Measurements from ENCODE around the gene SIX5.

SIX5 gene

DNA sequence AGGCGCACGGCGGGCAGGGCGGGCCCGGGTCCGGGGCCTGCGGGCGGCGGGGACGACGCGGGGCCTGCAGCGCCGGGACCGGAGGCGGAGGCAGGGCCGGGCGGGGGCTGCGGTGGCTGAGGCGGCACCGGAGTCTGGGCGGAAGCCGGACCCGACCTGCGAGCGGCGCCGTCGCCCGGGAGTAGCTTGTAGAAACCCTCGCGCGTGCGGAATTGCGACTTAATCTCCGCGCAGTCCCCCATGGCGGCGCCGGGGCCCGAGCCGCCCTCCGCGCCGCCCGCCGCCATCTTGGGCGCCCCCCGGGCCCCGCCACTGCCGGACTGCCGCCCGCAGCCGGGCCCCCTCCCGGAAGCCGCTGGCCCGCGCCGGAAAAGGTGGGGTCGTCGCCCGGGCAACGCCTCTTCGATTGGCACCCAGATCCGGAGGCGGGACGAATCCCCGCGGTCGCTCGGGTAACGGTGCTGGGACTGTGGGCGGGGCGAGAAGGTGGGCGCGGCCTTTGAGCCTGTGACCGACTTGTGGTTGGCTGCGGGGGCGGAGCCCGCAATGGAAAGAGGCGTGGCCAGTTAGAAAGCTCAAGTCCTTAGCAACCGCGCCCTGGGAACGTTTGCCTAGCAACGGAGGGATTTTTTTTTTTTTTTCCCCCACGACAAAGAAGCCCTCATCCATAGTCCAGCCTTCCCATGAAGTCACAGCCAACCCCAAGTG lies 23.6 kb upstream of the SIX5 start, which contains the start of gene DMWD:
TSS of gene DMWD (minus strand) at position 376 of the 708 bp plus-strand sequence. CDS start at position 287, 89 bp downstream.
- H3K4me3 ChIP-seq (ENCODE audit: low read depth, low read length), result peak within 1 kb of the TSS; percentile 88
- TF ChIP-seq, protein P1, sequence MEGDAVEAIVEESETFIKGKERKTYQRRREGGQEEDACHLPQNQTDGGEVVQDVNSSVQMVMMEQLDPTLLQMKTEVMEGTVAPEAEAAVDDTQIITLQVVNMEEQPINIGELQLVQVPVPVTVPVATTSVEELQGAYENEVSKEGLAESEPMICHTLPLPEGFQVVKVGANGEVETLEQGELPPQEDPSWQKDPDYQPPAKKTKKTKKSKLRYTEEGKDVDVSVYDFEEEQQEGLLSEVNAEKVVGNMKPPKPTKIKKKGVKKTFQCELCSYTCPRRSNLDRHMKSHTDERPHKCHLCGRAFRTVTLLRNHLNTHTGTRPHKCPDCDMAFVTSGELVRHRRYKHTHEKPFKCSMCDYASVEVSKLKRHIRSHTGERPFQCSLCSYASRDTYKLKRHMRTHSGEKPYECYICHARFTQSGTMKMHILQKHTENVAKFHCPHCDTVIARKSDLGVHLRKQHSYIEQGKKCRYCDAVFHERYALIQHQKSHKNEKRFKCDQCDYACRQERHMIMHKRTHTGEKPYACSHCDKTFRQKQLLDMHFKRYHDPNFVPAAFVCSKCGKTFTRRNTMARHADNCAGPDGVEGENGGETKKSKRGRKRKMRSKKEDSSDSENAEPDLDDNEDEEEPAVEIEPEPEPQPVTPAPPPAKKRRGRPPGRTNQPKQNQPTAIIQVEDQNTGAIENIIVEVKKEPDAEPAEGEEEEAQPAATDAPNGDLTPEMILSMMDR (IDR thresholded peaks at IDR 0.05; ENCODE audit: borderline replicate concordance, insufficient read depth, low read depth, low read length), result no peak

DNA sequence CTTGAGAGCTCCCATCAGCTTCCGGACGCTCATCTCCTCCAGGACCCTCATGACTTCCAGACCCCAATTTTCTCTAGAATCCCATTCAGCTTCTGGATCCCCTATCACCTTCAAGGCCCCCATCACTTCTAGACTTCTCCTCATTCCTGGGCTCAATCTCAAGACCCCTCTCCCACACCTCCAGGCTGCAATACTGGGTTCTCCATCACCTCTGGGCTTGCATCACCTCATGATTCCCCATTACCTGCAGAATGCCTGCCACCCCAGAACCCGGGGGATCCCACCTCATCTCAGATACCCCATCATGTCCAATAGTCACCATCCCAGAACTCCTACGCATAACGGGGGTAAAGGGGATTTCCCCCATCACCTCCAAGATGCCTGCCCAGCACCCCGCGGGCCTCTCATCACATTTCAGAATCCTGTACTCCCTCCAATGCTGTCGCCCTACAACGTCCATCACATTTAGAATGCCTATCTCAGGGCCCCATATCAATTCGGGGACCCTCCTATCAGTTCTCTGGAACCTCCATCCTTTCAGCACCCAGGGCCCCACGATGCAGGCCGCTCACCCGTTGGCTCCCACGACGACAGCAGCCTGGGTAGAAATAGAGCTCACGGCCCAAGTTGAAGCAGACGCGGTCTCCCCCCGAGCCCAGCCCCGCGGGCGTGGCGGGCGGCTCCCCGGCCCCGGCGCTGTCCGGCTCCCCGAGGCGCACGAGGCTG lies 22.9 kb upstream of the SIX5 start:
- TF ChIP-seq, protein P1 (IDR thresholded peaks at IDR 0.05; ENCODE audit: borderline replicate concordance, insufficient read depth, low read depth, low read length), result no peak
- peak overlapping the region; percentile 88 for H3K4me3 ChIP-seq (ENCODE audit: low read depth, low read length)

DNA sequence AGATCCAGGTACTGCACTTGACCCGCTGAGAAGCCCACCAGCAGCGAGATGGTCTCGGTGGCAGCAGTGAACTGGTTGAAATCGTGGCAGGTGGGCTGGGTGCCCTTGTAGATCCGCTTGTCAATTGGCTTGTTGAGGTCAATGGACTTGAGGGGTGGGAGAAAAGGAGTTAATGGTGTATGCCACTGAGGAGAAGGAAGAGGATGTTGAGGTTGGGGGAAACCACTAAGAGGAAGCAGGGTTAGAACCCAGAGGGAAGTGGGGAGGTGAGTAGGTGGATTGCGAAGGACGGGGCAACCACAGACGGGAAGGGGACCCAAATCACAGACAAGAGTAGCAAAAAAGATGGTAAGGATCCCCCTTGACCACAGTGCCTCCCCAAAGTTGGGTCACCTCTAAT lies 21.9 kb upstream of the SIX5 start:
- H3K4me3 ChIP-seq (ENCODE audit: low read depth, low read length), result peak overlapping the region; percentile 88
- TF ChIP-seq, protein P1 (IDR thresholded peaks at IDR 0.05; ENCODE audit: borderline replicate concordance, insufficient read depth, low read depth, low read length), result no peak

DNA sequence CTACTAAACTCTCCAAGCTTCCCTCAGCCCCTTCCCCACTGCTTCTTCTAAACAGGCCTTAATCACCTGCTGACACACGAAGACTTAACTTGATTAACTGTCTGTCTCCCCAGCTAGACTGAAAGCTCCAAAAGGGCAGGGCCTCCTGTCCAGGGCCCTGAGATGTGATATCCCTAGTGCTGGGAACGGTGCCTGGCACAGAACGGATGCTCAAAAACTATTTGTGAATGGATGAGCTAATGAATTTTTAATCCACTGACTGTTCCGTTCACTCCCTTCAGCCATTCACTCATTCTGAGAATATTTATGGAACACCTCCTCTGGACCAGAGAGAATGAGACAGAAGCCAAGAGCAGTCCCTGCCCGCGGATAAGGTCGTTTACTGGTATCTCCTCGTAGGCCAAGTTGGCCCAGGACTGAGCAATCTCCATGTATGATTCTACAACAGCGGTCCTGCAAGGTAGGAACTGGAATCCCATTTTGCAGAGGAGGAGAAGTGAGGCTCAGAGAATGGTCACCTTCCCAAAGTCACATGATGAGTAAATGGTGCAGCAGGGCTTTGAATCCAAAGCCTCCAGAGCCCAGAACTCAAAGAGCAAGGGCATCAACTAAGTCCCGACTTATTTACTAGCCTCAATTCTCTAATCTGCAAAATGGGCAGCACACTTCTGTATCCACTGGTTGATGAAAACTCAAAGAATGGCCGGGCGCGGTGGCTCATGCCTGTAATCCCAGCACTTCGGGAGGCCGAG lies 20.2 kb upstream of the SIX5 start:
- TF ChIP-seq, protein P1 (IDR thresholded peaks at IDR 0.05; ENCODE audit: borderline replicate concordance, insufficient read depth, low read depth, low read length), result no peak
- H3K4me3 ChIP-seq (ENCODE audit: low read depth, low read length), result no peak overlapping the region

DNA sequence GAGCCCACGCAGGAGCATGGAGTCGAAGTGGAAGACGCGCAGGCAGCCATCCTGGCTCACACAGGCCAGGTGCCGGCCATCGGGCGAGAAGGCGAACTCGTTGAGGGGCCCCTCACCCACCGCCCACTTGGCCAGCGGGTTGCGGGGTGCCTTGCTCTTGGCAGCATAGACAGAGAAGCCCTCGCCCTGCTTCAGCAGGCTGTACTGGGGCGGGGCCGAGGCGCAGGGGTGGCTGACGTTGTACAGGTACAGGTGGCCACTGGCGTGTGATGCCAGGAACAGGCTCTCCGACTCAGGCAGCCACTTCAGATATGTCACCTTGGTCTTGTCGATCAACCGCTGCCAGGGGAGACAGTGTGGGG lies 17.5 kb upstream of the SIX5 start:
- TF ChIP-seq, protein P1 (IDR thresholded peaks at IDR 0.05; ENCODE audit: borderline replicate concordance, insufficient read depth, low read depth, low read length), result no peak

DNA sequence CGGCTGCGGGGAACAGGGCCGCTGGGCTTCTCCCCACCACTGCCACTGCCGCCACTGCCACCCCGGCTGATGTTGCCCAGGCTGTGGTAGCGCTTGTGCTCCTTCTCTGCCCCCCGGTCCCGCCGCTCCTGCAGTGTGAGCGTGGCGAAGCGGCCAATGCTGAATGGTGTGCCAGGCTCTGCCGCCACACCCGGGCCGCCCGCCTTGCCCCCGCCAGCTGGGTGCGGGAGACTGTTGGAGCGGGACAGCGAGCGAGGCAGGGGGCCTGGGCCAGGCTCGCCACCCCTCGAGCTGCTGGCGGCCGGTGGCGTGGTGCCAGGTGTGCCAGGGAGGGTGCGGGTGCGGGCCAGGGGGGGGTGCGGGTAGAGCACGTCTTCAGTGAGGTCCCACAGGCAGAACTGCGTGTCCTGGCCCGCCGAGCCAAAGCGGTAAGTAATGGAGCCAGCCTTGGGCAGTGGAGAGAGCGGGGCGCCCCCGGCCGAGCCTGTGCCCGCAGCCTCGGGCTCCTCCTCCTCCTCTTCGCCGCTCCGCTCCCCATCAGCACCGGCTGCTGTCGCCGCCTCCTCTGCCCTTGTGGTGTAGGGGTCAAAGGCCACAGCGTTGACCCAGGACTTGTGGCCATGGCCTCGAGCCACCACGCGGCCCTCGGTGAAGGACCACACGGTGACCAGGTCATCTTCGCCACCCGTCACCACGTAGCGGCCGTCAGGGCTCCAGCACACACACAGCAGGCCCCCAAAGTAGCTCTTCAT lies 16.9 kb upstream of the SIX5 start:
- TF ChIP-seq, protein P1 (IDR thresholded peaks at IDR 0.05; ENCODE audit: borderline replicate concordance, insufficient read depth, low read depth, low read length), result no peak
- no peak overlapping the region for H3K4me3 ChIP-seq (ENCODE audit: low read depth, low read length)

More for the DNA sequence above, 17.5 kb upstream of the SIX5 start:
- no peak overlapping the region for H3K4me3 ChIP-seq (ENCODE audit: low read depth, low read length)

Measured in GM12875 (cell line).